ENCODE results near the gene CFAP410. TPM values are rescaled to one million over a fixed set of nuclear protein-coding genes. Genes with fewer than 3 reads are reported as not detected.
A peak's percentile ranks its signal among the peaks of the same experiment; 100 is the strongest.
"Not testable (repeated sequence)": the region's sequence is repeated elsewhere in the genome, so short reads cannot be mapped to it uniquely, and the experiment has no call there.

The CFAP410 gene
- total and polyA plus RNA-seq, 7 donors: 8.3 to 13.7 (median 10.1) TPM

GRCh38 chr21:44345495-44345894 is 6.3 kb upstream of the CFAP410 start:
- DNase-seq: no peak
- TF ChIP-seq, protein P1, sequence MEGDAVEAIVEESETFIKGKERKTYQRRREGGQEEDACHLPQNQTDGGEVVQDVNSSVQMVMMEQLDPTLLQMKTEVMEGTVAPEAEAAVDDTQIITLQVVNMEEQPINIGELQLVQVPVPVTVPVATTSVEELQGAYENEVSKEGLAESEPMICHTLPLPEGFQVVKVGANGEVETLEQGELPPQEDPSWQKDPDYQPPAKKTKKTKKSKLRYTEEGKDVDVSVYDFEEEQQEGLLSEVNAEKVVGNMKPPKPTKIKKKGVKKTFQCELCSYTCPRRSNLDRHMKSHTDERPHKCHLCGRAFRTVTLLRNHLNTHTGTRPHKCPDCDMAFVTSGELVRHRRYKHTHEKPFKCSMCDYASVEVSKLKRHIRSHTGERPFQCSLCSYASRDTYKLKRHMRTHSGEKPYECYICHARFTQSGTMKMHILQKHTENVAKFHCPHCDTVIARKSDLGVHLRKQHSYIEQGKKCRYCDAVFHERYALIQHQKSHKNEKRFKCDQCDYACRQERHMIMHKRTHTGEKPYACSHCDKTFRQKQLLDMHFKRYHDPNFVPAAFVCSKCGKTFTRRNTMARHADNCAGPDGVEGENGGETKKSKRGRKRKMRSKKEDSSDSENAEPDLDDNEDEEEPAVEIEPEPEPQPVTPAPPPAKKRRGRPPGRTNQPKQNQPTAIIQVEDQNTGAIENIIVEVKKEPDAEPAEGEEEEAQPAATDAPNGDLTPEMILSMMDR (IDR thresholded peaks at IDR 0.05): no peak
- Histone ChIP-seq H3K27me3 (ENCODE audit: insufficient read depth in 3 of 3, low read length in 2 of 3) (peaks cover 0 to 32% (median 8%) of the 10 kb centered on the region in 3 donors), H3K4me3 (no peak overlapping the region), H3K4me1 (no peaks in the 10 kb centered on the region), H3K36me3 (ENCODE audit: insufficient read depth in 1 of 2, low read depth in 1 of 2) (no peaks in the 10 kb centered on the region), H3K9me3 (no peaks in the 10 kb centered on the region), H3K27ac (no peak overlapping the region)
- intact Hi-C loops (cut with DNase I): no loop called here
- ATAC-seq: no peak
- WGBS, 3 donors: 47 to 48% (median 48%) methylated on average over 11 of the region's 11 CpGs

DNA sequence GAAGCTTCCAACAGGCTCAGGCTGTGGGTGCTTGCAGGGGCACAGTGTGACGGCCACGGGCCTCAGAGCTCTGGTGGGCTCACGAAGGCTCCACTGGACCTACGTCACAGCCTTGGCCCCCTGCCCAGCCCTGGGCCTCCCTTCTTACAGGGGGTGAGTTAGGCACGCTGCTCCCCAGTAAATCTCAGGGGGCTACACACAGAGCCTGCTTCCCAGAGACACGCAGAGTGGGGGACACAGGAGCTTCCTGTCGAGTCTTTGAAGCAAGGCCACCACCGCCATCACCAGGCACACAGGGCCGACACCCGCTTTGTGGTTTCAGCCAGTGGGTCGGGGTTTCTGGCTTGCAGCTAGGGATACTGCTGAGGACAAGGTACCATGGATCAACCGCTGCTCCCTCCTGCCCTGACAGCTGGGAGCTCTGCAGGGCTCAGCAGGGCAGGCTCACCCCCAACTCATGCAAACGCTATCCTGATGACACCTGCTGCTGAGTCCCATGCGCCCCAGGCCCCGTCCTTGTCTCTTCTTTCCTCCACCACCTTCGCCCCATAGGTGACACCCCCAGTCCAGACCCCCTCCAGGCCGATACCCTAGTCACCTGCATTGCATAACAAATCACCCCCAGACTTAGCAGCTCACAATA is 5.5 kb upstream of the CFAP410 start:
- peaks cover 5% of the 10 kb centered on the region for H3K4me1 ChIP-seq
- no peaks in the 10 kb centered on the region for H3K9me3 ChIP-seq
- 63 to 65% (median 65%) methylated on average over 17 of the region's 17 CpGs for WGBS, 3 donors
- intact Hi-C loops (cut with DNase I): no loop called here
- TF ChIP-seq, protein P1 (IDR thresholded peaks at IDR 0.05): no peak
- H3K4me3 ChIP-seq: no peak overlapping the region
- ATAC-seq: no peak
- no peak for DNase-seq
- no peak overlapping the region for H3K27ac ChIP-seq
- no peaks in the 10 kb centered on the region for H3K36me3 ChIP-seq (ENCODE audit: insufficient read depth in 1 of 2, low read depth in 1 of 2)
- H3K27me3 ChIP-seq (ENCODE audit: insufficient read depth in 3 of 3, low read length in 2 of 3): peaks cover 0 to 28% (median 6%) of the 10 kb centered on the region in 3 donors

DNA sequence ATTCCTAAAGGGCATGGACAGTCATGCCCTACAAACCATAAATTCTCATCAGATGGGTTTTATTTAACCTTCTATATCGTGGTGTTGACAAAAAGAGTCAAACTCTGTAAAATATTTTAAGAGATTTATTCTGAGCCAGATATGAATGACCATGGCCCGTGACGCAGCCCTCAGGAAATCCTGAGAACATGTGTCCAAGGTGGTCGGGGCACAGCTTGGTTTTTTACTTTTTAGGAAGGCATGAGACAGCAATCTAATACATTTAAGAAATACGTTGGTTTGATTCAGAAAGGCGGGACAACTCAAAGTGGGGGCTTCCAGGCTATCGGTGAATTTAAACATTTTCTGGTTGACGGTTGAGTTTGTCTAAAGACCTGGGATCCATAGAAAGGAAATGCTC is 3.8 kb upstream of the CFAP410 start:
- H3K4me3 ChIP-seq; intact Hi-C loops (cut with DNase I); H3K36me3 ChIP-seq (ENCODE audit: insufficient read depth in 1 of 2, low read depth in 1 of 2); ATAC-seq; DNase-seq; H3K9me3 ChIP-seq; H3K27ac ChIP-seq: not testable (repeated sequence)
- Histone ChIP-seq H3K4me1 (peaks cover 11% of the 10 kb centered on the region), H3K27me3 (ENCODE audit: insufficient read depth in 3 of 3, low read length in 2 of 3) (peaks cover 0 to 13% (median 0%) of the 10 kb centered on the region in 3 donors)
- WGBS, 3 donors: 76 to 83% (median 80%) methylated on average over 8 of the region's 8 CpGs

- 83 to 87% (median 84%) methylated on average over 12 of the region's 12 CpGs for WGBS, 3 donors
- H3K36me3 ChIP-seq (ENCODE audit: insufficient read depth in 1 of 2, low read depth in 1 of 2); ATAC-seq; H3K27me3 ChIP-seq (ENCODE audit: insufficient read depth in 3 of 3, low read length in 2 of 3); intact Hi-C loops (cut with DNase I); H3K9me3 ChIP-seq; DNase-seq; H3K27ac ChIP-seq; H3K4me3 ChIP-seq: not testable (repeated sequence)
- peaks cover 14% of the 10 kb centered on the region for H3K4me1 ChIP-seq
These were observed 2.7 kb upstream of the CFAP410 start for GRCh38 chr21:44341726-44342458.

- peak; percentile 48 to 61 (median 55) for ATAC-seq
- intact Hi-C loops (cut with DNase I): loop anchor here (5.0 to 10.0 kb wide), 5 partner anchors 36 to 1647 kb away; partner anchors contain the start of genes COL6A1 (in 1 of the 2), PFKL (in 1 of the 2), PKNOX1 (in 1 of the 2) and SUMO3 (in 1 of the 2)
- TF ChIP-seq, protein P1 (IDR thresholded peaks at IDR 0.05): peak; percentile 46
These were observed 972 bp downstream of the CFAP410 start for GRCh38 chr21:44337941-44338895.

More at GRCh38 chr21:44337941-44338895, 972 bp downstream of the CFAP410 start:
- DNase-seq: peak; percentile 64 to 84
- WGBS, 3 donors: 5 to 6% (median 6%) methylated on average over 20 to 34 of the region's 47 CpGs
- peak overlapping the region; percentile 82 for H3K27ac ChIP-seq
- H3K27me3 ChIP-seq (ENCODE audit: insufficient read depth in 3 of 3, low read length in 2 of 3): no peaks in the 10 kb centered on the region
- peaks cover 14% of the 10 kb centered on the region for H3K4me1 ChIP-seq
- H3K36me3 ChIP-seq (ENCODE audit: insufficient read depth in 1 of 2, low read depth in 1 of 2): peaks cover 0 to 17% of the 10 kb centered on the region in 2 donors
- no peaks in the 10 kb centered on the region for H3K9me3 ChIP-seq
- H3K4me3 ChIP-seq: peak overlapping the region; percentile 68

Measured in psoas muscle (tissue), 8 donors.